Hepatic stellate cell (primary cell): ENCODE measurements around the gene GALNT2.

Experiments used
- DNase-seq: peaks from one replicate; pipeline ENCODE4 v3.0.0; 2011; ENCODE audit warnings: low spot score

The GALNT2 gene

GRCh38 chr1:230129341-230129740, 62.3 kb downstream of the GALNT2 start:
- no peak for DNase-seq

- DNase-seq = no peak
Measured at GRCh38 chr1:230130172-230130944, 63.3 kb downstream of the GALNT2 start.

GRCh38 chr1:230131457-230131856, 64.4 kb downstream of the GALNT2 start:
- no peak for DNase-seq

GRCh38 chr1:230132758-230133157, 65.7 kb downstream of the GALNT2 start:
- DNase-seq = no peak

GRCh38 chr1:230135726-230136125, 68.7 kb downstream of the GALNT2 start:
- no peak for DNase-seq

- peak; percentile 56 for DNase-seq
Measured at GRCh38 chr1:230136453-230137336, 69.7 kb downstream of the GALNT2 start.

GRCh38 chr1:230137337-230137815, 70.3 kb downstream of the GALNT2 start:
- DNase-seq = no peak

- DNase-seq = no peak
Measured at GRCh38 chr1:230138561-230139239, 71.7 kb downstream of the GALNT2 start.

- DNase-seq = no peak
Measured at GRCh38 chr1:230139315-230139714, 72.3 kb downstream of the GALNT2 start.

- DNase-seq = no peak
Measured at GRCh38 chr1:230139741-230140140, 72.7 kb downstream of the GALNT2 start.

- peak; percentile 76 for DNase-seq
Measured at GRCh38 chr1:230140221-230141020, 73.4 kb downstream of the GALNT2 start.

GRCh38 chr1:230141021-230141648, 74.1 kb downstream of the GALNT2 start:
- DNase-seq = peak; percentile 59

- no peak for DNase-seq
Measured at GRCh38 chr1:230141797-230142607, 75.0 kb downstream of the GALNT2 start.

- DNase-seq = no peak
Measured at GRCh38 chr1:230142608-230143210, 75.7 kb downstream of the GALNT2 start.

GRCh38 chr1:230143534-230143933, 76.5 kb downstream of the GALNT2 start:
- no peak for DNase-seq

GRCh38 chr1:230144010-230144614, 77.1 kb downstream of the GALNT2 start:
- DNase-seq = no peak

GRCh38 chr1:230144758-230145504, 77.9 kb downstream of the GALNT2 start:
- no peak for DNase-seq

- DNase-seq = no peak
Measured at GRCh38 chr1:230145505-230145899, 78.5 kb downstream of the GALNT2 start.
